ENCODE data around the gene RPL11. TPM values are rescaled to one million over a fixed set of nuclear protein-coding genes. Genes with fewer than 3 reads are reported as not detected.

Gene RPL11
- total and polyA plus RNA-seq, 2 of the 8 experiments (the other 6 are each of a cell fraction or from before 2014, with no cell fraction given): 1,192 to 1,426 TPM

DNA sequence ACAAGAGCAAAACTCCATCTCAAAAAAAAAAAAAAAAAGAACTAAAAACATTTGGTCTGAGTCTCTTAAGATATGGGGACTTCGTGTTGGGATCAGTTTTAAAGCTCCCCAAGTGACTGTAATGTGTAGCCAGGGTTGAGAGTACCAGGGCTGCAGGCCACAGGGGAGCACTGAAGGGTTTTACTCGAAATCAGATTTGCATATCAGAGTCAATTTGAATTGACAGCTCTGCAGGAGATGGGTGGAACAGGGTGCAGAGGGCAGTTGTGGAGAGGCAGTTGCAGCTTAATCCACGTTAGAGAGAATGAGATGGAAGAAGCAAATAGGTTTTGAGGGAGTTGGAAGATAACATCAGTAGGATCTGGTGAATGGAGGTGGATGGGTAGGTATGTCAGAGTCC, 31.0 kb downstream of the RPL11 start (continued):
- TF ChIP-seq, protein P1, sequence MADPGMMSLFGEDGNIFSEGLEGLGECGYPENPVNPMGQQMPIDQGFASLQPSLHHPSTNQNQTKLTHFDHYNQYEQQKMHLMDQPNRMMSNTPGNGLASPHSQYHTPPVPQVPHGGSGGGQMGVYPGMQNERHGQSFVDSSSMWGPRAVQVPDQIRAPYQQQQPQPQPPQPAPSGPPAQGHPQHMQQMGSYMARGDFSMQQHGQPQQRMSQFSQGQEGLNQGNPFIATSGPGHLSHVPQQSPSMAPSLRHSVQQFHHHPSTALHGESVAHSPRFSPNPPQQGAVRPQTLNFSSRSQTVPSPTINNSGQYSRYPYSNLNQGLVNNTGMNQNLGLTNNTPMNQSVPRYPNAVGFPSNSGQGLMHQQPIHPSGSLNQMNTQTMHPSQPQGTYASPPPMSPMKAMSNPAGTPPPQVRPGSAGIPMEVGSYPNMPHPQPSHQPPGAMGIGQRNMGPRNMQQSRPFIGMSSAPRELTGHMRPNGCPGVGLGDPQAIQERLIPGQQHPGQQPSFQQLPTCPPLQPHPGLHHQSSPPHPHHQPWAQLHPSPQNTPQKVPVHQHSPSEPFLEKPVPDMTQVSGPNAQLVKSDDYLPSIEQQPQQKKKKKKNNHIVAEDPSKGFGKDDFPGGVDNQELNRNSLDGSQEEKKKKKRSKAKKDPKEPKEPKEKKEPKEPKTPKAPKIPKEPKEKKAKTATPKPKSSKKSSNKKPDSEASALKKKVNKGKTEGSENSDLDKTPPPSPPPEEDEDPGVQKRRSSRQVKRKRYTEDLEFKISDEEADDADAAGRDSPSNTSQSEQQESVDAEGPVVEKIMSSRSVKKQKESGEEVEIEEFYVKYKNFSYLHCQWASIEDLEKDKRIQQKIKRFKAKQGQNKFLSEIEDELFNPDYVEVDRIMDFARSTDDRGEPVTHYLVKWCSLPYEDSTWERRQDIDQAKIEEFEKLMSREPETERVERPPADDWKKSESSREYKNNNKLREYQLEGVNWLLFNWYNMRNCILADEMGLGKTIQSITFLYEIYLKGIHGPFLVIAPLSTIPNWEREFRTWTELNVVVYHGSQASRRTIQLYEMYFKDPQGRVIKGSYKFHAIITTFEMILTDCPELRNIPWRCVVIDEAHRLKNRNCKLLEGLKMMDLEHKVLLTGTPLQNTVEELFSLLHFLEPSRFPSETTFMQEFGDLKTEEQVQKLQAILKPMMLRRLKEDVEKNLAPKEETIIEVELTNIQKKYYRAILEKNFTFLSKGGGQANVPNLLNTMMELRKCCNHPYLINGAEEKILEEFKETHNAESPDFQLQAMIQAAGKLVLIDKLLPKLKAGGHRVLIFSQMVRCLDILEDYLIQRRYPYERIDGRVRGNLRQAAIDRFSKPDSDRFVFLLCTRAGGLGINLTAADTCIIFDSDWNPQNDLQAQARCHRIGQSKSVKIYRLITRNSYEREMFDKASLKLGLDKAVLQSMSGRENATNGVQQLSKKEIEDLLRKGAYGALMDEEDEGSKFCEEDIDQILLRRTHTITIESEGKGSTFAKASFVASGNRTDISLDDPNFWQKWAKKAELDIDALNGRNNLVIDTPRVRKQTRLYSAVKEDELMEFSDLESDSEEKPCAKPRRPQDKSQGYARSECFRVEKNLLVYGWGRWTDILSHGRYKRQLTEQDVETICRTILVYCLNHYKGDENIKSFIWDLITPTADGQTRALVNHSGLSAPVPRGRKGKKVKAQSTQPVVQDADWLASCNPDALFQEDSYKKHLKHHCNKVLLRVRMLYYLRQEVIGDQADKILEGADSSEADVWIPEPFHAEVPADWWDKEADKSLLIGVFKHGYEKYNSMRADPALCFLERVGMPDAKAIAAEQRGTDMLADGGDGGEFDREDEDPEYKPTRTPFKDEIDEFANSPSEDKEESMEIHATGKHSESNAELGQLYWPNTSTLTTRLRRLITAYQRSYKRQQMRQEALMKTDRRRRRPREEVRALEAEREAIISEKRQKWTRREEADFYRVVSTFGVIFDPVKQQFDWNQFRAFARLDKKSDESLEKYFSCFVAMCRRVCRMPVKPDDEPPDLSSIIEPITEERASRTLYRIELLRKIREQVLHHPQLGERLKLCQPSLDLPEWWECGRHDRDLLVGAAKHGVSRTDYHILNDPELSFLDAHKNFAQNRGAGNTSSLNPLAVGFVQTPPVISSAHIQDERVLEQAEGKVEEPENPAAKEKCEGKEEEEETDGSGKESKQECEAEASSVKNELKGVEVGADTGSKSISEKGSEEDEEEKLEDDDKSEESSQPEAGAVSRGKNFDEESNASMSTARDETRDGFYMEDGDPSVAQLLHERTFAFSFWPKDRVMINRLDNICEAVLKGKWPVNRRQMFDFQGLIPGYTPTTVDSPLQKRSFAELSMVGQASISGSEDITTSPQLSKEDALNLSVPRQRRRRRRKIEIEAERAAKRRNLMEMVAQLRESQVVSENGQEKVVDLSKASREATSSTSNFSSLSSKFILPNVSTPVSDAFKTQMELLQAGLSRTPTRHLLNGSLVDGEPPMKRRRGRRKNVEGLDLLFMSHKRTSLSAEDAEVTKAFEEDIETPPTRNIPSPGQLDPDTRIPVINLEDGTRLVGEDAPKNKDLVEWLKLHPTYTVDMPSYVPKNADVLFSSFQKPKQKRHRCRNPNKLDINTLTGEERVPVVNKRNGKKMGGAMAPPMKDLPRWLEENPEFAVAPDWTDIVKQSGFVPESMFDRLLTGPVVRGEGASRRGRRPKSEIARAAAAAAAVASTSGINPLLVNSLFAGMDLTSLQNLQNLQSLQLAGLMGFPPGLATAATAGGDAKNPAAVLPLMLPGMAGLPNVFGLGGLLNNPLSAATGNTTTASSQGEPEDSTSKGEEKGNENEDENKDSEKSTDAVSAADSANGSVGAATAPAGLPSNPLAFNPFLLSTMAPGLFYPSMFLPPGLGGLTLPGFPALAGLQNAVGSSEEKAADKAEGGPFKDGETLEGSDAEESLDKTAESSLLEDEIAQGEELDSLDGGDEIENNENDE (IDR thresholded peaks at IDR 0.05; ENCODE audit: insufficient replicate concordance, low read length): no peak
- TF ChIP-seq KDM1A (IDR thresholded peaks at IDR 0.05; ENCODE audit: borderline replicate concordance, low read length) (no peak), SP1 (IDR thresholded peaks at IDR 0.05; ENCODE audit: low read depth, low read length) (no peak), YY1 (IDR thresholded peaks at IDR 0.05; ENCODE audit: low read depth, low read length) (no peak), CTBP2 (IDR thresholded peaks at IDR 0.05; ENCODE audit: borderline replicate concordance, insufficient read depth, insufficient read length, low read length) (no peak), BACH1 (IDR thresholded peaks at IDR 0.05; ENCODE audit: low read length) (no peak), POLR2AphosphoS5 (IDR thresholded peaks at IDR 0.05; ENCODE audit: low read depth, low read length) (no peak), PHF8 (conservative IDR thresholded peaks at IDR 0.05; ENCODE audit: low read depth, low read length) (no peak), KDM4A (IDR thresholded peaks at IDR 0.05; ENCODE audit: low read depth, low read length, severe bottlenecking) (no peak), HDAC2 (IDR thresholded peaks at IDR 0.05; ENCODE audit: borderline replicate concordance in 1 of 2, low read depth in 2 of 2, low read length in 2 of 2) (no peak)
- TF ChIP-seq, protein P2, sequence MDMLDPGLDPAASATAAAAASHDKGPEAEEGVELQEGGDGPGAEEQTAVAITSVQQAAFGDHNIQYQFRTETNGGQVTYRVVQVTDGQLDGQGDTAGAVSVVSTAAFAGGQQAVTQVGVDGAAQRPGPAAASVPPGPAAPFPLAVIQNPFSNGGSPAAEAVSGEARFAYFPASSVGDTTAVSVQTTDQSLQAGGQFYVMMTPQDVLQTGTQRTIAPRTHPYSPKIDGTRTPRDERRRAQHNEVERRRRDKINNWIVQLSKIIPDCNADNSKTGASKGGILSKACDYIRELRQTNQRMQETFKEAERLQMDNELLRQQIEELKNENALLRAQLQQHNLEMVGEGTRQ (IDR thresholded peaks at IDR 0.05; ENCODE audit: low read length): no peak

All from H1 (cell line).